HG03066 (cell line): ENCODE measurements around the gene PPP1R13B.
A peak's percentile ranks its signal among the peaks of the same experiment; 100 is the strongest.
"Not testable (repeated sequence)": the region's sequence is repeated elsewhere in the genome, so short reads cannot be mapped to it uniquely, and the experiment has no call there.

ENCODE experiments used
- ATAC-seq: cut with Tn5 transposase; IDR thresholded peaks from one replicate; pipeline ENCODE4 v1.9.1; 2021; ENCODE audit warnings: low read depth; ENCODE audit not compliant: unreplicated experiment

Gene PPP1R13B

GRCh38 chr14:103847451-103848174 lies at the start of gene PPP1R13B:
PPP1R13B (minus strand) TSS chr14:103847575; CDS start chr14:103847307, 268 bp downstream.
- peak; percentile 86 for ATAC-seq

DNA sequence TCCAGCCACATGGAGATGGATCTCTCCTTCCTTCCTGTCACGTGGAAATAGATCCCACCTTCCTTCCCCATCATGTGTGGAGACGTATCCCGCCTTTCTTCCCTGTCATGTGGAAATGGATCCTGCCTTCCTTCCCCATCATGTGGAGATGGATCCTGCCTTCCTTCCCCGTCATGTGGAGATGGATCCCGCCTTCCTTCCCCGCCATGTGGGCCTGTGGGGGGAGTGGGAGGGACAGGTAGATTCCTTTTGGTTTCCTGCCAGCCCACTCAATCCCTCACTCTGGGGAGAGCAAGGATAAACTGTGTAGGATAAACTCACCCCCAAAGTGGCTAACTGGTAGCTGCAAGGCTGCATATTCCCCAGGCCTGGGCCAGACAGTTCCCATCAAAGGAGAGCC lies 49.2 kb upstream of the PPP1R13B start:
- no peak for ATAC-seq

- ATAC-seq = no peak
Measured at GRCh38 chr14:103894723-103895059, 47.3 kb upstream of the PPP1R13B start.

DNA sequence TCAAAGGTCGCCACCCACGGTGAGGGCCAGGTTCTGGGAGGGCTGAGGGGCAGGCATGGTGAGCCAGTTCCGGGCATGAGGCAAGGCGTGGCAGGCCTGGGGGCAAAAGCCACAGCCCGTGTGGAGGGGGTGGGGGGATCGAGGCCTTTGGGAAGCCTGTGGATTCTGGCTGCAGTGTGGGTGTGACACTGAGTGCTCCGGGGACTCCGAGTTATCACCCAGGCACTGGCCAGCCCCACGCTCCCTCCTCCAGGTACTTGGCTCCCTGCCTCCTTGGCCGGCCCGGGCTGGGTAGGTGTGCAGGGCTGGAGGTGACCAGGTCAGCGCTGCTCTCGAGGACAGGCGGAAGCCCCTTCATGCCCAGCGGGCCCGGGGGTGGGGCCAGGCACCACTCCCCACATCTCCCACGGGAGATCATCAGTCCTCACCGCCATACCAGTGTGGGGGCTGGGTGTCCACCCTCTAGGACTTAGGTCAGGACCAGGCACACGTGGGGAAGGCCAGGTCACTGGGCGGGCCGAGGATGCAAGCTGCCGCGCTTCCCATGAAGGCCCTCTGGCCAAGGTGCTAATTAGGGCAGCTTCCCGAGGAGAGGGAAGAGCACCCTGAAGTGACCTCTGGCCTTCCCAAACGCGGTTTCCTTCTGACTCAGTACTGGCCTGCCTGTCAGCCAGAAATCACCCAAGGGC lies 46.8 kb upstream of the PPP1R13B start:
- no peak for ATAC-seq

GRCh38 chr14:103892247-103892646 lies 44.9 kb upstream of the PPP1R13B start:
- ATAC-seq = no peak

- ATAC-seq = no peak
Measured at GRCh38 chr14:103891667-103892215, 44.4 kb upstream of the PPP1R13B start.

DNA sequence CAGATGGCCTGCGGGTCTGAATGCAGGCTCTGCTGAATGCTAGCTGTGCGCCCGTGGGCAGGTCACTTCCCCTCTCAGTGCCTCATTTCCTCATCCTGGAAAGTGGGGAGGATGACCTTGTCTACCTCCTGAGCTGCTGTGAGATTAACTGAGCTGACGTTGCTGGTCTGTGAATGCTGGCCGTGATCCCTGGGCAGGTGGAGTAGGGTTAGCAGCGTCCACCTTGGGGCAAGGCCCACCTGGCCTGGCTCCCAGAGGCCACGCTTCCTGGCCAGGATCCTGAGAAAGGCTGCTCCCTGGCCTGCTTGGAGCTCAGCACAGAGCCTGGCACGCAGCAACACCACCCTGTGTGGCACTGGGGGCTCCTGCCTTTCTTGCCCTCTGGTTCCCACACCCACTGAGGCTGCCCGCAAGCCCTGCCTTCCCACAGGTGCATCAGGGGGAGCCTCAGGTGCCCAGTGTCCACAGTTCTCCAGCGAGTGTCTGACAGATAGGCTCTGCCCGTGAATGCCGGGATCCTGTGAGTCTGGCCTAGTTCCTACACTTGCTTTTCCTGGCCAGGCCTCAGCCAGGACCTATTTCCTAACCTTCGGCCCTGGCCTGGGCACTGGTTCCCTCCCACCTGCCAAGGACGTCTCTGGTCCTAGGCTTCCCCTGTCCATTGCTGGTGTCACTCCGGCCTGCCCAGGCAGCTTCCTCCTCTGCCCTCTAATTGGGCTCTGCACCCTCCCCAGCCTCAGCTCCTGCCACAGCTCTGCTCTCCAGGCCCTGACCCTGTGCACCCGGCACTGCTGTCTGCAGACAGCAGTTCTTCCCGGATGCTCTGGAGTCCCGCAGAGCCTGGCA lies 43.7 kb upstream of the PPP1R13B start:
- ATAC-seq = no peak

- ATAC-seq = no peak
Measured at GRCh38 chr14:103890052-103890371, 42.6 kb upstream of the PPP1R13B start.

GRCh38 chr14:103889313-103890051 lies 42.1 kb upstream of the PPP1R13B start:
- ATAC-seq = no peak

DNA sequence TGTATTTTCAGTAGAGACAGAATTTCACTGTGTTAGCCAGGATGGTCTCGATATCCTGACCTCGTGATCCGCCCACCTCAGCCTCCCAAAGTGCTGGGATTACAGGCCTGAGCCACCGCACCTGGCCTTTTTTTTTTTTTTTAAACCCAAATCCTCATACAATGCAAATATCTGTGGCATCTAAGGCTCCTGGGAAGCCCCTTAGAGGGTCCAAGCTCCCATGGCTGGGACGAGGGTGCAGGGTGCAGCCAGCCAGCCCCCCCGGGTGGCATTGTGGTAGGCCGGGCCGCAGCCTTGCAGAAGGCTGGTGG lies 41.6 kb upstream of the PPP1R13B start:
- ATAC-seq = not testable (repeated sequence)

DNA sequence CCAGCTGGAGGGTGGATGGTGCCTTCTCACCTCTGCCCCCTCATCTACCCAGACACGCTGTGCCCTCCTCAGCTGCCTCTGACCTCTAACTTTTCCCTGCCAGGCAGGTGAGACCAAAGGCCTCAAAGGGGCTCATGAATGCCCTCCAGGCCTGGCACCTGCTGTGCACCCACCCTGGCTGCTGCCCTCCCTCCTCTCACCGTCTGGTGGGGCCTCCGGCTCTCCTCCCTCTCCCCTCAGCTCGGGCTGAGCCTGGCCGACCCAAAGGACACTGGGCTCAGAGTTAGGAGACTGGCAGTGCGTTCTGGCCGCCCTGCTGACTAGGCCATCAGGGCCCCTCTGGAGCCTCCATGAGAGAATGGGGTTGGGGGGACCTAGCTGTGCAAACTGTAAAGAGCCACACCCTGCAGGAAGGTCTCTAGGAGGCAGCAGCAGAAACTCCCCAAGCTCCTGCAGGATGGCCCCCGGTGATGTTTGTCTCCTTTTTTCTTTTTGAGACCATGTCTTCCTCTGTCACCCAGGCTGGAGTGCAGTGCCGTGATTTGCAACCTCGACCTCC lies 40.3 kb upstream of the PPP1R13B start:
- ATAC-seq = no peak

- ATAC-seq = no peak
Measured at GRCh38 chr14:103887170-103887501, 39.8 kb upstream of the PPP1R13B start.

GRCh38 chr14:103886304-103887169 lies 39.2 kb upstream of the PPP1R13B start:
- no peak for ATAC-seq

DNA sequence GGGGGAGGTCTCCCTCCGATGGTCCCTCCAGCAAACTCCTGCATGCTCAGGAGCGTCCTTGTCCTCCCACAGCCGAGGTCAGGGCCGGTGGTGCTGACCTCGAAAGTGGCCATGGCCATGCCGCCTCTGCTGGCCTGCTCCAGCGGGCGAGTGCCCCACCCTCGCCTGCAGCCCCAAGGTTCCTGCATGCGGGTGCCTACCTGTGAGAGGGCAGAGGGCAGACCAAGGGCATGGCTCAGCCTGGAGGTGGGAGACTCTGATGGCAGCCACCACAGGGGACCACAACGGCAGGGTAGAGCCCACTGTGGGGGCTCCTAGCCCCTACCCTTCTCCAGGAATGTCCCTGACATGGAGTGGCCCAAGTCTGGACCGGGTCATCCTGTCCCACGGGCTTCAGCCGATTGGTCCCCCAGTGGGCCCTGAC lies 38.1 kb upstream of the PPP1R13B start:
- ATAC-seq = no peak

GRCh38 chr14:103884854-103885253 lies 37.5 kb upstream of the PPP1R13B start:
- ATAC-seq = no peak

DNA sequence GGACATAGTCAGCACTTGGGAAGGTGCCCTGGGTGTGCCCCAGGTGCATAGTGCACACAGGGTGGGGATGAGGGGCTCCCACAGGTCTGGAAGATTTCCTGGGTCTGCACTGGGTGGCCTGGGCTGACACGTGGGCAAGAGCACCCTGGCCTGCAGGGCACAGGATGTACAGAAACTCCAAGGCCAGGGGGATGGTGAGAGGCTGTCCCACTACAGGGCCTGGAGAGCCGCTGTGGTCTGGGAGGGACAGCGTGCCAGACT lies 35.8 kb upstream of the PPP1R13B start:
- ATAC-seq = no peak

DNA sequence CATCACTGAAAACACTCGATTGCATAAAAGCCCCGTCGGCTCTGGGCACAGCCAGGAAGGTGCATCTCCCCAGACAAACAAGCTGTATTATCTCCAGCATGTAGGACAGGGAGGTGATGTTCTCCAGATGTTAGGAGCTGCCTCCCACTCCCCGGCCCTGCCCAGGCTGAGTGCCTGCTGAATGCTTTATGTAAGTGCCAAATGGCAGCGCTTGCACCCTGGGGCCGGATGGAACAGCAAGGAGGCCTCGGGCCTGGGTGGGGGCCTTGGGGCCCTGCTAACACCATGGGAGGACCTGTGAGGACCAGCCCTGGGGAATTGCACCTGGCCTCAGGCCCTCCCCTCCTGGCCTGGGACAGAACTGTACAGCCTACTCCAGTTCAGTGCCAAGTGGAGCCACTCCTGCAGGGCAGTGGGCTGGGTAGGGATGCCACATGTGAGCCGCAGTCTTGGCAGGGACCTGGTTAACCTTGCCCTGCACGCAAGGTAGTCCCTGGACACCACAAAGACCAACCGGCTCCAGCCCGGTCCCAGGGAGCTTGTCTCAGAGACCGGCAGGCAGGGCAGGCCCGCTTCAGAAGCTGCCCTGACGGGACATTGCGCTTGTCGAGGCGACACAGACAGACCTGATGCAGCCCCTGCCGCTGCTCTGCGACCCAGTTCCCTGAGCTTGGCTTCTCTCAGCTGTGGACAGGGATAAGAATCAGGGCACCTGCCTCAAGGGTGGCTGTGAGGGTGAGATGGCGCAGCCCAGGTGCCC lies 35.3 kb upstream of the PPP1R13B start:
- ATAC-seq = no peak

DNA sequence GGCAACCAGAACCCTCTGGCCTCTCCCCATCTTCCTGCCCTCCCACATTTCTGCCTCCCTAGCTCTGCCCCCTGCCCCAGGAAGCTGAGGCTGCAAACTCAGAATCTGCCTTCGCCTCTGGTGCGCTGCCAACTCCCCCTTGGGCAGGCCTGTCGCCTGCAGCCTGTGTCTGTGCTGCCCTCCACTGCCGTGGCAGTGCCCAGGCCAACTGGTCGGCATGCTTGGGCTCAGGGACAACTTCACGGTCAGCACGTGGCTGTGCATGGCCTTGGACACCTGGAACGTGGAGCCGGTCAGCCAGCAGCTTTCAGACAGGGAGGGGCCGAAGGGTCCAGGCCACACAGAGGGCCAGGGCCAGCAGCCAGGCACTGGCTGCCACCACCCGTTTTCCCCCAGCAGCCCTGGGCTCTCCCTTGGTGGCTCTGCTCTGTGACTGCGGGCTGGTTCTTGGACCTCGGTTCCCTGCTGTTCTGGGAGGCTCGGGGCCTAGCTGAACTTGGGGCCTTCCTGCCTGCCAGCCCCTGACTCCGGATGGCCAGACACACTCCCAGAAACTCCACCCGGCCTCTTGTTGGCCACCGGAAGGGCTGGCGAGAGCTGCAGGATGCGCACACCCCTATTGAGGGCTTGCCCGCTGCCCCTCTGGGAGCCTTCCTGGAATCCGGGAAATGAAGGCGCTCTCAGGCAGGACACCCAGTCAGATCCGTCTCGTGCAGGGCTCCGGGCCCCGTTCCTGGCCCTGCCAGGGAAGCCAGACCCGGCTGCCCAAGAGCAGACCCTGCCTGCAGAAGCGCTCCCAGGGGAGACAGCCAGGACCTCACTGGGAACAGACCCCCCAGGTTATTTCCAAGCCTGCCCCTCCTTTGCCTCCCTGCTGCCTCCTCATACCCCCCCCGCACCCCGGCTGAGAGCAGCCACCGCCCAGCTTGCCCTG lies 34.2 kb upstream of the PPP1R13B start:
- ATAC-seq = no peak
